Breast epithelium (tissue), 4 donors: ENCODE measurements around the gene ADPRM. TPM values are rescaled to one million over a fixed set of nuclear protein-coding genes. Genes with fewer than 3 reads are reported as not detected.

Source experiments
- DNase-seq, 2 donors: peaks; one replicate each; pipeline ENCODE4 v3.0.0-alpha.2; 2019; ENCODE audit warnings: low spot score in 2 of 2
- H3K27ac ChIP-seq, 2 donors: fragments of 200-600 bp; sonication (generic) in 1 of 2; one replicate each; pipeline ENCODE4 v1.5.1; 2016 to 2019; ENCODE audit warnings: mild to moderate bottlenecking in 1 of 2
- H3K27me3 ChIP-seq, 2 donors: fragments of 200-600 bp; sonication (generic) in 1 of 2; one replicate each; pipeline versions ENCODE4 v1.5.1 to v1.6.0; 2017 to 2019; ENCODE audit warnings: control low read depth in 1 of 2, mild to moderate bottlenecking in 1 of 2
- H3K36me3 ChIP-seq: fragments of 200-600 bp; one replicate; pipeline ENCODE4 v1.5.1; 2019
- H3K4me1 ChIP-seq, 2 donors: fragments of 200-600 bp; sonication (generic); one replicate each; pipeline ENCODE4 v1.5.1; 2016 to 2019; ENCODE audit warnings: control low read depth in 1 of 2
- H3K4me3 ChIP-seq, 3 donors: fragments of 200-600 bp; sonication (generic); 1 replicate in 2 of 3; 2 replicates in 1 of 3; pipeline ENCODE4 v1.5.1; 2016 to 2019; ENCODE audit warnings: mild to moderate bottlenecking in 3 of 3, moderate library complexity in 2 of 3
- H3K9me3 ChIP-seq, 2 donors: fragments of 200-600 bp; sonication (generic) in 1 of 2; one replicate each; pipeline ENCODE4 v1.5.1; 2016 to 2019; ENCODE audit warnings: control low read depth in 1 of 2
- CTCF ChIP-seq, 3 donors: fragments of 450-650 bp; IDR thresholded peaks; one replicate each; pipeline ENCODE4 v1.5.1; 2016 to 2017; ENCODE audit warnings: antibody characterized with exemption in 3 of 3, mild to moderate bottlenecking in 3 of 3, moderate library complexity in 3 of 3
- POLR2A ChIP-seq: fragments of 450-650 bp; IDR thresholded peaks from one replicate; pipeline ENCODE4 v1.6.1; 2016; ENCODE audit warnings: antibody characterized with exemption, mild to moderate bottlenecking, moderate library complexity
- POLR2AphosphoS5 ChIP-seq, 3 donors: sonication (generic); formaldehyde crosslinking; IDR thresholded peaks; one replicate each; pipeline ENCODE4 v1.6.1; 2017; ENCODE audit warnings: antibody characterized with exemption in 3 of 3
- intact Hi-C: fragments of 100-400 bp; cut with DNase I; formaldehyde crosslinking; loops from one replicate; pipeline ENCODE4 v1.15.1; 2023; ENCODE audit warnings: low total_unique reads
- total RNA-seq, 3 donors: library from RNA; depleted of rRNA; stranded (reverse); fragments of >200 nt; gene quantifications; one replicate each; pipeline ENCODE4 v1.1.0, GENCODE V29; 2016

ADPRM gene
- total RNA-seq, 3 donors from 2014 or later: 15.2 to 31.0 (median 24.6) TPM

- TF ChIP-seq CTCF (IDR thresholded peaks at IDR 0.05): no peak
- TF ChIP-seq POLR2A: no peak
- no peak for TF ChIP-seq POLR2AphosphoS5 (IDR thresholded peaks at IDR 0.05)
- no peak for DNase-seq
These were observed 46.1 kb downstream of the ADPRM start for GRCh38 chr17:10743316-10744009.

GRCh38 chr17:10744501-10745000 is 47.2 kb downstream of the ADPRM start:
- intact Hi-C loops: no loop called here
- peak overlapping the region in 1 of 2 donors; percentile 40 for H3K27ac ChIP-seq
- no peak overlapping the region for H3K4me3 ChIP-seq
- H3K36me3 ChIP-seq: no peaks in the 10 kb centered on the region
- no peak for TF ChIP-seq CTCF (IDR thresholded peaks at IDR 0.05)
- TF ChIP-seq POLR2AphosphoS5 (IDR thresholded peaks at IDR 0.05): no peak
- no peak for TF ChIP-seq POLR2A
- no peaks in the 10 kb centered on the region for H3K4me1 ChIP-seq
- DNase-seq: no peak
- H3K27me3 ChIP-seq: no peaks in the 10 kb centered on the region
- H3K9me3 ChIP-seq: no peaks in the 10 kb centered on the region

More at GRCh38 chr17:10743316-10744009, 46.1 kb downstream of the ADPRM start:
- H3K4me1 ChIP-seq: no peaks in the 10 kb centered on the region
- no peak overlapping the region for H3K4me3 ChIP-seq
- intact Hi-C loops: no loop called here
- no peaks in the 10 kb centered on the region for H3K27me3 ChIP-seq
- H3K27ac ChIP-seq: peak overlapping the region; percentile 78 to 80
- no peaks in the 10 kb centered on the region for H3K36me3 ChIP-seq
- H3K9me3 ChIP-seq: no peaks in the 10 kb centered on the region

GRCh38 chr17:10745231-10745630 is 47.8 kb downstream of the ADPRM start:
- TF ChIP-seq POLR2A (no peak), POLR2AphosphoS5 (IDR thresholded peaks at IDR 0.05) (no peak), CTCF (IDR thresholded peaks at IDR 0.05) (no peak)
- peak overlapping the region in 1 of 2 donors; percentile 40 for H3K27ac ChIP-seq
- H3K27me3 ChIP-seq: no peaks in the 10 kb centered on the region
- H3K36me3 ChIP-seq: no peaks in the 10 kb centered on the region
- no peak overlapping the region for H3K4me3 ChIP-seq
- no peaks in the 10 kb centered on the region for H3K9me3 ChIP-seq
- no peaks in the 10 kb centered on the region for H3K4me1 ChIP-seq
- intact Hi-C loops: no loop called here
- peak in 1 of 2 donors; percentile 7 for DNase-seq

GRCh38 chr17:10748531-10749181 is 51.3 kb downstream of the ADPRM start:
- H3K9me3 ChIP-seq: no peaks in the 10 kb centered on the region
- no peak for DNase-seq
- no peaks in the 10 kb centered on the region for H3K36me3 ChIP-seq
- H3K27ac ChIP-seq: no peak overlapping the region
- TF ChIP-seq POLR2AphosphoS5 (IDR thresholded peaks at IDR 0.05): no peak
- no peak for TF ChIP-seq POLR2A
- no peak for TF ChIP-seq CTCF (IDR thresholded peaks at IDR 0.05)
- H3K27me3 ChIP-seq: no peaks in the 10 kb centered on the region
- intact Hi-C loops: no loop called here
- no peak overlapping the region for H3K4me3 ChIP-seq
- no peaks in the 10 kb centered on the region for H3K4me1 ChIP-seq

GRCh38 chr17:10750210-10750609 is 52.8 kb downstream of the ADPRM start:
- no peak overlapping the region for H3K4me3 ChIP-seq
- no peak for TF ChIP-seq POLR2AphosphoS5 (IDR thresholded peaks at IDR 0.05)
- no peak for TF ChIP-seq POLR2A
- no peak for TF ChIP-seq CTCF (IDR thresholded peaks at IDR 0.05)
- H3K36me3 ChIP-seq: no peaks in the 10 kb centered on the region
- no peaks in the 10 kb centered on the region for H3K9me3 ChIP-seq
- intact Hi-C loops: loop anchor here (5.0 kb wide), 2 partner anchors 87 to 1142 kb away; partner anchors contain the start of gene PIRT
- H3K27me3 ChIP-seq: no peaks in the 10 kb centered on the region
- DNase-seq: no peak
- H3K27ac ChIP-seq: no peak overlapping the region
- no peaks in the 10 kb centered on the region for H3K4me1 ChIP-seq
